GM12878 (cell line): ENCODE data around the gene CCDC134. TPM values are rescaled to one million over a fixed set of nuclear protein-coding genes. Genes with fewer than 3 reads are reported as not detected.

Experiments used
- ATAC-seq: fragments of 200-7000 bp; cut with Tn5 transposase; 3 replicates; pipeline ENCODE4 v1.9.1; 2020; ENCODE audit warnings: mild to moderate bottlenecking, moderate library complexity
- BruUV-seq: library from RNA; stranded (reverse); fragments of 400-500 nt; replicated peaks from 2 replicates; lab custom pipeline; 2021; lab: Mats Ljungman, UMichigan
- CTCF ChIA-PET: fragments of 300-600 bp; sonication (Branson Sonifier 250); formaldehyde crosslinking; extraction: SDS; loops from one replicate; lab custom pipeline; 2021; ENCODE audit warnings: inconsistent platforms; lab: Yijun Ruan, JAX
- POLR2A ChIA-PET: fragments of 350-600 bp; formaldehyde crosslinking; extraction: SDS; loops from one replicate; lab custom pipeline; 2021; ENCODE audit warnings: inconsistent platforms; lab: Charles Lee
- RAD21 ChIA-PET: fragments of 300-600 bp; sonication (Branson Sonifier 250); formaldehyde crosslinking; loops from one replicate; lab custom pipeline; 2023; ENCODE audit warnings: antibody characterized with exemption; ENCODE audit not compliant: unreplicated experiment; lab: Charles Lee
- SMC1A ChIA-PET: fragments of 300-600 bp; sonication (Branson Sonifier 250); formaldehyde crosslinking; loops from one replicate; lab custom pipeline; 2023; ENCODE audit not compliant: unreplicated experiment, uncharacterized antibody; lab: Charles Lee
- DNase-seq: peaks from one replicate; pipeline ENCODE4 v3.0.0-alpha.2; 2011; ENCODE audit warnings: low read depth, low spot score
- FAIRE-seq: peaks from 3 replicates; lab custom pipeline; 2011; peaks lifted over from hg19 to GRCh38; lab: Jason Lieb, UNC
- H2AFZ ChIP-seq: 2 replicates; pipeline ENCODE4 v1.6.0; 2011; ENCODE audit warnings: low read depth, low read length, control low read depth; ENCODE audit not compliant: control insufficient read depth
- H3K27ac ChIP-seq: 2 replicates; pipeline ENCODE4 v1.5.1; 2011; ENCODE audit warnings: control low read depth; ENCODE audit not compliant: control insufficient read depth, insufficient read depth
- H3K27me3 ChIP-seq, 2 experiments: replicated peaks in 1 of 2; 2 replicates each; pipeline versions ENCODE4 v1.6.0 to v1.6.1; 2011; ENCODE audit warnings: low read length in 1 of 2; ENCODE audit not compliant: control insufficient read depth in 2 of 2, insufficient read depth in 2 of 2
- H3K36me3 ChIP-seq, 2 experiments: 2 replicates each; pipeline ENCODE4 v1.5.1; 2011; ENCODE audit warnings: low read length in 1 of 2; ENCODE audit not compliant: control insufficient read depth in 2 of 2, insufficient read depth in 2 of 2
- H3K4me1 ChIP-seq: 2 replicates; pipeline ENCODE4 v1.6.1; 2011; ENCODE audit warnings: mild to moderate bottlenecking, low read length, moderate library complexity, mixed read lengths; ENCODE audit not compliant: control insufficient read depth, insufficient read depth
- H3K4me2 ChIP-seq: 2 replicates; pipeline ENCODE4 v1.6.0; 2011; ENCODE audit warnings: control low read depth; ENCODE audit not compliant: control insufficient read depth, insufficient read depth
- H3K4me3 ChIP-seq: fragments of 200-600 bp; sonication (generic); 2 replicates; pipeline ENCODE4 v1.5.1; 2016
- H3K79me2 ChIP-seq: 2 replicates; pipeline ENCODE4 v1.6.0; 2011; ENCODE audit warnings: low read length; ENCODE audit not compliant: control insufficient read depth, insufficient read depth
- H3K9ac ChIP-seq: 2 replicates; pipeline ENCODE4 v1.8.0; 2011; ENCODE audit warnings: low read length, control low read depth, mixed read lengths; ENCODE audit not compliant: control insufficient read depth, insufficient read depth
- H3K9me3 ChIP-seq: replicated peaks from 3 replicates; pipeline ENCODE4 v1.5.1; 2011; ENCODE audit warnings: mild to moderate bottlenecking, low read length; ENCODE audit not compliant: control insufficient read depth, insufficient read depth
- H4K20me1 ChIP-seq: 2 replicates; pipeline ENCODE4 v1.6.0; 2011; ENCODE audit not compliant: control insufficient read depth, insufficient read depth
- CEBPB ChIP-seq, 2 experiments: fragments of 150-350 bp in 1 of 2; IDR thresholded peaks; 2 replicates each; pipeline ENCODE4 v1.6.1; 2012 to 2014; ENCODE audit warnings: low read depth in 2 of 2, low read length in 2 of 2, borderline replicate concordance in 1 of 2, inconsistent platforms in 1 of 2
- JUNB ChIP-seq: IDR thresholded peaks from 2 replicates; pipeline ENCODE4 v1.6.1; 2016; ENCODE audit warnings: antibody characterized with exemption, mild to moderate bottlenecking
- JUND ChIP-seq: IDR thresholded peaks from 2 replicates; pipeline ENCODE4 v1.6.1; 2012; ENCODE audit warnings: low read depth, mild to moderate bottlenecking, low read length, improper control_type of control experiment, moderate library complexity
- MYC ChIP-seq: IDR thresholded peaks from 2 replicates; pipeline ENCODE4 v1.6.1; 2011; ENCODE audit warnings: mild to moderate bottlenecking, low read length, moderate library complexity, inconsistent platforms; ENCODE audit not compliant: insufficient read depth, insufficient replicate concordance, insufficient read length, severe bottlenecking
- NFYB ChIP-seq: IDR thresholded peaks from 2 replicates; pipeline ENCODE4 v1.6.1; 2011; ENCODE audit warnings: low read depth, mild to moderate bottlenecking, low read length, improper control_type of control experiment, moderate library complexity; ENCODE audit not compliant: insufficient read depth
- POLR2AphosphoS5 ChIP-seq: IDR thresholded peaks from 2 replicates; pipeline ENCODE4 v1.6.1; 2011; ENCODE audit warnings: mild to moderate bottlenecking, low read length, inconsistent platforms
- RAD21 ChIP-seq: IDR thresholded peaks from 2 replicates; pipeline ENCODE4 v1.6.1; 2011; ENCODE audit warnings: mild to moderate bottlenecking, low read depth, low read length, moderate library complexity; ENCODE audit not compliant: insufficient read depth
- SMAD1 ChIP-seq: fragments of 450-650 bp; IDR thresholded peaks from 2 replicates; pipeline ENCODE4 v1.6.1; 2018; ENCODE audit warnings: mild to moderate bottlenecking, low read depth; ENCODE audit not compliant: partially characterized antibody
- SREBF2 ChIP-seq: IDR thresholded peaks from 2 replicates; pipeline ENCODE4 v1.6.1; 2012; ENCODE audit warnings: mild to moderate bottlenecking, low read length
- STAT3 ChIP-seq: IDR thresholded peaks from 2 replicates; pipeline ENCODE4 v1.6.1; 2011; ENCODE audit warnings: low read depth, low read length, improper control_type of control experiment
- TCF7 ChIP-seq: IDR thresholded peaks from 2 replicates; pipeline ENCODE4 v1.6.1; 2014; ENCODE audit warnings: antibody characterized with exemption, borderline replicate concordance
- ZNF207 ChIP-seq: fragments of 450-650 bp; IDR thresholded peaks from 2 replicates; pipeline ENCODE4 v1.6.1; 2014; ENCODE audit warnings: antibody characterized with exemption, mild to moderate bottlenecking, borderline replicate concordance
- ZNF274 ChIP-seq: IDR thresholded peaks from one replicate; pipeline ENCODE4 v1.8.0; 2011; ENCODE audit not compliant: insufficient read length, insufficient read depth
- WGBS: methylation state at CpG from one replicate; pipeline ENCODE4 v1.1.6; 2016; ENCODE audit warnings: low lambda C conversion rate; ENCODE audit not compliant: insufficient replicate concordance, insufficient coverage; ENCODE audit errors: missing lambda C conversion rate; 5-methylcytosine and 5-hydroxymethylcytosine counted together
- in situ Hi-C: fragments of 300-500 bp; cut with MboI; formaldehyde crosslinking; loops from 9 replicates; pipeline ENCODE4 v1.14.3; 2018; ENCODE audit warnings: mixed read lengths
- intact Hi-C: fragments of 100-400 bp; cut with micrococcal nuclease; formaldehyde crosslinking; loops from one replicate; pipeline ENCODE4 v1.14.2; 2022; ENCODE audit not compliant: unreplicated experiment
- polyA plus RNA-seq, 11 experiments: library from polyadenylated mRNA; depleted of rRNA in 4 of 11; unstranded in 6 of 11; stranded (reverse) in 5 of 11; fragments of >200 nt; fragmentation: Nextera tagmentation in 4 of 11; fragmentation: Illumina TruSeq in 1 of 11; extraction: Ambion mirVana in 4 of 11; extraction: Trizol in 1 of 11; gene quantifications; 1 replicate in 1 of 11; 2 replicates in 10 of 11; pipeline versions ENCODE4 v1.2.1 to v1.2.3, GENCODE V29; 2011 to 2016; ENCODE audit warnings: inconsistent platforms in 2 of 11, missing spikeins in 2 of 11, low read depth in 1 of 11
- total RNA-seq, 4 experiments: library from RNA; depleted of rRNA in 3 of 4; stranded (reverse); fragments of >200 nt in 3 of 4; fragmentation: Illumina TruSeq in 1 of 4; extraction: Trizol in 1 of 4; gene quantifications; 2 replicates each; pipeline versions ENCODE4 v1.2.1 to v1.2.3, GENCODE V29; 2013 to 2021
- TF ChIP-seq, protein P1 (sequence below): fragments of 150-350 bp; IDR thresholded peaks from 2 replicates; pipeline ENCODE4 v1.6.1; 2014; ENCODE audit warnings: mild to moderate bottlenecking, low read depth, low read length
- TF ChIP-seq, protein P2 (sequence below): fragments of 450-650 bp; IDR thresholded peaks from 2 replicates; pipeline ENCODE4 v1.6.1; 2016; ENCODE audit warnings: mild to moderate bottlenecking, moderate library complexity, borderline replicate concordance

The CCDC134 gene
- total and polyA plus RNA-seq, 10 of the 15 experiments (the other 5 are each of a cell fraction or from before 2014, with no cell fraction given), result 0.35 to 19.3 (median 11.8) TPM

DNA sequence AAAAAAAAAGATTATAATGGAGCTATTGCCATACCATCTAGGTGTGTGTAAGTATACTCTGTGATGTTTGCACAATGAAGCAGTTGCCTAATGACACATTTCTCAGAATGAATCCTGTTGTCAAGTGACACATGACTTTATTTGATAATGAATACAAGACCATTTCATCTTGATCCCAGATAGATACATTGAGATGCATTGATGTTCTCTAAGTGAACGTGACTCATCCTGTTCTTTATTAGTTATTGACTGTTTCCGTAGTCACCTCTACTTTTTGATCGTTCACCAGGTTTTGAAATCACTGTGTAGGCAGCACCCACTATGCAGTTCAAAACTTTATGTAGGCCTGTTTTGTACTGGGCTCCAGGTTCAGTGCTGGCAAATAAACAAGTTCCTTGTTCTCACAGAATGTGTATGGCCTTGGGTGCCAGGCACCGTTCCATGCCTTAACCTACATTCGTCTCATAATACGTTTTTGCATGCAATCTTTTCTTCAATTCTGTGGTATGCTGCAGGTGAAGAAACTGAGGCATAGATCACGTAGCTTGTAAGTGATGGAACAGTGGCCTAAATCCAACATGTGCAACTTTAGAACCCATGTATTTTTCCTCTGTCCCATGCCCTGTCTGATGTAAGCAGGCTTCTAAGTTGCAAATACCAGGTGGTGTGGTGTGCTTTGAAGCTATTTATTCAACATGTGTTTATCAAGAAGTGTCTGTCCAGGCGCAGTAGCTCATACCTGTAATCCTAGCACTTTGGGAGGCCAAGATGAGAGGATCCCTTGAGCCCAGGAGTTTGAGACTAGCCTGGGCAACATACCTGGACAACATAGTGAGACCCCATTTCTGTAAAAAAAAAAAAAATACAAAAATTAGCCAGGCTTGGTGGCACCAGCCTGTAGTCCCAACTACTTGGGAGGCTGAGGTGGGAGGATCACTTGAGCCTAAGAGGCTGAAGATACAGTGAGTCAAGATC is 42.8 kb downstream of the CCDC134 start:
- H3K4me1 ChIP-seq, result peaks cover 31% of the 10 kb centered on the region
- BruUV-seq, result no TSS peak
- H2AFZ ChIP-seq, result no peak overlapping the region
- ChIA-PET SMC1A (interaction anchor here (0.8 to 10.2 kb wide), 7 partner anchors 9 to 146 kb away, joined by 3 to 96 read pairs (median 5); partner anchors contain the start of gene SREBF2), POLR2A (interaction anchor here (1.0 to 9.4 kb wide), 7 partner anchors 8 to 51 kb away, joined by 3 to 135 read pairs (median 5); partner anchors contain the start of genes CCDC134 and SREBF2), RAD21 (interaction anchor here (0.7 to 3.0 kb wide), 4 partner anchors 9 to 66 kb away, joined by 3 to 14 read pairs (median 7); partner anchors contain the start of gene SREBF2), CTCF (interaction anchor here (0.6 to 5.9 kb wide), 7 partner anchors 9 to 656 kb away, joined by 3 to 33 read pairs (median 7); partner anchors contain the start of gene SREBF2)
- no peaks in the 10 kb centered on the region for H3K27me3 ChIP-seq
- intact Hi-C loops, result no loop called here
- no peaks in the 10 kb centered on the region for H3K9me3 ChIP-seq
- ATAC-seq (peak; percentile 33), FAIRE-seq (no peak), DNase-seq (no peak)
- TF ChIP-seq JUND (no peak), ZNF207 (no peak), RAD21 (no peak), SREBF2 (no peak), NFYB (no peak), CEBPB (IDR thresholded peaks at IDR 0.05; ENCODE audit: borderline replicate concordance in 1 of 2, low read depth in 2 of 2, low read length in 2 of 2) (no peak), STAT3 (no peak), ZNF274 (no peak), POLR2AphosphoS5 (0 out of 2 replicates have a peak, but pooled peaks have one; percentile 32), JUNB (0 out of 2 replicates have a peak, but pooled peaks have one; percentile 32), MYC (no peak), SMAD1 (no peak), TCF7 (no peak)
- TF ChIP-seq, protein P1, sequence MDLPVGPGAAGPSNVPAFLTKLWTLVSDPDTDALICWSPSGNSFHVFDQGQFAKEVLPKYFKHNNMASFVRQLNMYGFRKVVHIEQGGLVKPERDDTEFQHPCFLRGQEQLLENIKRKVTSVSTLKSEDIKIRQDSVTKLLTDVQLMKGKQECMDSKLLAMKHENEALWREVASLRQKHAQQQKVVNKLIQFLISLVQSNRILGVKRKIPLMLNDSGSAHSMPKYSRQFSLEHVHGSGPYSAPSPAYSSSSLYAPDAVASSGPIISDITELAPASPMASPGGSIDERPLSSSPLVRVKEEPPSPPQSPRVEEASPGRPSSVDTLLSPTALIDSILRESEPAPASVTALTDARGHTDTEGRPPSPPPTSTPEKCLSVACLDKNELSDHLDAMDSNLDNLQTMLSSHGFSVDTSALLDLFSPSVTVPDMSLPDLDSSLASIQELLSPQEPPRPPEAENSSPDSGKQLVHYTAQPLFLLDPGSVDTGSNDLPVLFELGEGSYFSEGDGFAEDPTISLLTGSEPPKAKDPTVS, result no peak
- TF ChIP-seq, protein P2, sequence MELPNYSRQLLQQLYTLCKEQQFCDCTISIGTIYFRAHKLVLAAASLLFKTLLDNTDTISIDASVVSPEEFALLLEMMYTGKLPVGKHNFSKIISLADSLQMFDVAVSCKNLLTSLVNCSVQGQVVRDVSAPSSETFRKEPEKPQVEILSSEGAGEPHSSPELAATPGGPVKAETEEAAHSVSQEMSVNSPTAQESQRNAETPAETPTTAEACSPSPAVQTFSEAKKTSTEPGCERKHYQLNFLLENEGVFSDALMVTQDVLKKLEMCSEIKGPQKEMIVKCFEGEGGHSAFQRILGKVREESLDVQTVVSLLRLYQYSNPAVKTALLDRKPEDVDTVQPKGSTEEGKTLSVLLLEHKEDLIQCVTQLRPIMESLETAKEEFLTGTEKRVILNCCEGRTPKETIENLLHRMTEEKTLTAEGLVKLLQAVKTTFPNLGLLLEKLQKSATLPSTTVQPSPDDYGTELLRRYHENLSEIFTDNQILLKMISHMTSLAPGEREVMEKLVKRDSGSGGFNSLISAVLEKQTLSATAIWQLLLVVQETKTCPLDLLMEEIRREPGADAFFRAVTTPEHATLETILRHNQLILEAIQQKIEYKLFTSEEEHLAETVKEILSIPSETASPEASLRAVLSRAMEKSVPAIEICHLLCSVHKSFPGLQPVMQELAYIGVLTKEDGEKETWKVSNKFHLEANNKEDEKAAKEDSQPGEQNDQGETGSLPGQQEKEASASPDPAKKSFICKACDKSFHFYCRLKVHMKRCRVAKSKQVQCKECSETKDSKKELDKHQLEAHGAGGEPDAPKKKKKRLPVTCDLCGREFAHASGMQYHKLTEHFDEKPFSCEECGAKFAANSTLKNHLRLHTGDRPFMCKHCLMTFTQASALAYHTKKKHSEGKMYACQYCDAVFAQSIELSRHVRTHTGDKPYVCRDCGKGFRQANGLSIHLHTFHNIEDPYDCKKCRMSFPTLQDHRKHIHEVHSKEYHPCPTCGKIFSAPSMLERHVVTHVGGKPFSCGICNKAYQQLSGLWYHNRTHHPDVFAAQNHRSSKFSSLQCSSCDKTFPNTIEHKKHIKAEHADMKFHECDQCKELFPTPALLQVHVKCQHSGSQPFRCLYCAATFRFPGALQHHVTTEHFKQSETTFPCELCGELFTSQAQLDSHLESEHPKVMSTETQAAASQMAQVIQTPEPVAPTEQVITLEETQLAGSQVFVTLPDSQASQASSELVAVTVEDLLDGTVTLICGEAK, result peak; percentile 76
- H4K20me1 ChIP-seq, result peaks cover 3% of the 10 kb centered on the region; the same call in 1 of the 2 replicates
- WGBS, result 35% methylated on average over 8 of the region's 8 CpGs
- H3K9ac ChIP-seq, result no peak overlapping the region
- peaks cover 97% of the 10 kb centered on the region for H3K79me2 ChIP-seq
- in situ Hi-C loops, result no loop called here
- H3K4me2 ChIP-seq, result peak overlapping the region; percentile 56
- H3K27ac ChIP-seq, result peak overlapping the region; percentile 9; the same call in 1 of the 2 replicates
- H3K36me3 ChIP-seq, result peaks cover 0 to 7% of the 10 kb centered on the region in 2 experiments; a peak in 3 of 4 replicates
- H3K4me3 ChIP-seq, result peak overlapping the region; percentile 10; the same call in 1 of the 2 replicates
